ENCODE measurements around the gene PRKAR1A. TPM values are rescaled to one million over a fixed set of nuclear protein-coding genes. Genes with fewer than 3 reads are reported as not detected.

Gene PRKAR1A
- total and polyA plus RNA-seq, 12 donors = 170 to 1,378 (median 783) TPM

- intact Hi-C loops (cut with DNase I) = no loop called here
- 94% methylated on average over 4 of the region's 4 CpGs for WGBS, 2 donors
- Histone ChIP-seq H3K36me3 (no peaks in the 10 kb centered on the region), H3K27ac (peak overlapping the region in 1 of 10 donors; percentile 12), H3K9me3 (no peaks in the 10 kb centered on the region), H3K4me1 (peaks cover 19 to 69% (median 40%) of the 10 kb centered on the region in 9 donors), H3K4me3 (no peak overlapping the region), H3K27me3 (no peaks in the 10 kb centered on the region)
- TF ChIP-seq CTCF (IDR thresholded peaks at IDR 0.05) = no peak
- ATAC-seq (no peak), DNase-seq (no peak)
Measured at GRCh38 chr17:68495081-68495480, 17.1 kb upstream of the PRKAR1A start.

GRCh38 chr17:68497885-68498319 lies 14.3 kb upstream of the PRKAR1A start:
- intact Hi-C loops (cut with DNase I) = no loop called here
- Histone ChIP-seq H3K36me3 (no peaks in the 10 kb centered on the region), H3K27ac (peak overlapping the region in 8 of 10 donors; percentile 1 to 91 (median 74)), H3K27me3 (no peaks in the 10 kb centered on the region), H3K9me3 (no peaks in the 10 kb centered on the region), H3K4me1 (peaks cover 7 to 41% (median 21%) of the 10 kb centered on the region in 9 donors), H3K4me3 (peak overlapping the region in 1 of 10 donors; percentile 13)
- ATAC-seq (peak in 4 of 8 donors; percentile 25 to 43 (median 38)), DNase-seq (no peak)
- WGBS, 2 donors = 4 to 13% methylated on average over 3 of the region's 3 CpGs
- no peak for TF ChIP-seq CTCF (IDR thresholded peaks at IDR 0.05)

- intact Hi-C loops (cut with DNase I) = no loop called here
- Histone ChIP-seq H3K4me3 (peak overlapping the region in 1 of 10 donors; percentile 13), H3K4me1 (peaks cover 0 to 33% (median 13%) of the 10 kb centered on the region in 9 donors), H3K27ac (peak overlapping the region in 8 of 10 donors; percentile 1 to 91 (median 74)), H3K9me3 (no peaks in the 10 kb centered on the region), H3K27me3 (no peaks in the 10 kb centered on the region), H3K36me3 (no peaks in the 10 kb centered on the region)
- WGBS, 2 donors = 27 to 36% methylated on average over 7 of the region's 7 CpGs
- ATAC-seq = peak; percentile 80 to 95 (median 90)
- DNase-seq = peak; percentile 47 to 57
- no peak for TF ChIP-seq CTCF (IDR thresholded peaks at IDR 0.05)
Measured at GRCh38 chr17:68498479-68499326, 13.5 kb upstream of the PRKAR1A start.

GRCh38 chr17:68499587-68499986 lies 12.6 kb upstream of the PRKAR1A start:
- 94 to 95% methylated on average over 5 of the region's 5 CpGs for WGBS, 2 donors
- intact Hi-C loops (cut with DNase I) = no loop called here

More at GRCh38 chr17:68499587-68499986, 12.6 kb upstream of the PRKAR1A start:
- H3K27me3 ChIP-seq = no peaks in the 10 kb centered on the region
- no peak overlapping the region for H3K4me3 ChIP-seq
- no peaks in the 10 kb centered on the region for H3K9me3 ChIP-seq
- H3K4me1 ChIP-seq = peaks cover 0 to 29% (median 12%) of the 10 kb centered on the region in 9 donors
- no peaks in the 10 kb centered on the region for H3K36me3 ChIP-seq
- DNase-seq = no peak
- no peak for TF ChIP-seq CTCF (IDR thresholded peaks at IDR 0.05)
- no peak for ATAC-seq
- H3K27ac ChIP-seq = peak overlapping the region in 3 of 10 donors; percentile 81 to 91 (median 87)
